Measurements from ENCODE around the gene DAGLA.
A peak's percentile ranks its signal among the peaks of the same experiment; 100 is the strongest.

Gene DAGLA

DNA sequence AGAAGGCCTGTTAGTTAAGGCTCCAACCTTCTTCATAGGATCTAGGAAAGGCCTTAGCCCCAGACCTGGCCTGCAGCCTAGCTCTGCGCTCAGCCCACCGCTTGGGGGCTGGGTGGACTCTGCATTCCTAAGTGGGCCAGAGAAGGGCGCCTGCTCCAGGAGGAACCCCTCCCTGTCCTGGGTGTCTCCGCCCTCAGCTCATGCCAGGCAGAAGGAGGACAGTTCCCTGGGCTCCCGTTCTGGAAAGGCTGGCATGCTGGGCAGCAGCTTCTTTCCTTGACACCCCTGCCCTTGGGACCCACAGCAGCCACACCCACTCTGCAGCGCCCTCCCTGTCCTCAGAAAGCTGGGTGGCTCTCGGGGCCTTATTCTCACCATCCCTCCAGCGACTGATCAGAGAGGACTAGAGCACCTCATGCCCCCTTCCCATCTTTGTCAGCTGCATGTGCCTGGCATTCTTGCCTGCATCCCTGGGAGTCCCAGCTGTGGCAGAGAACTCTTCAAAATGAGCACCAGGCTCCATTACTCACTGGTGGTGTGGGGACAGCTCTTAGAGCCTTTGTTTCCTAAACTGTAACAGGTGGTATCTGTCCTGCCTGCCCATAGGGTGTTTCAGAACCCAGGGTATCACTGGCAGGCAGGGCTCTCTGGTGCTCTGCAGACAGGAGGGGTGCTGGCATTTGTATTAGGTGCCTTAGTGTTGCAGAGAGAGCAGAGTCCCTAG is 51.9 kb downstream of the DAGLA start:
- DNase-seq: no peak

DNA sequence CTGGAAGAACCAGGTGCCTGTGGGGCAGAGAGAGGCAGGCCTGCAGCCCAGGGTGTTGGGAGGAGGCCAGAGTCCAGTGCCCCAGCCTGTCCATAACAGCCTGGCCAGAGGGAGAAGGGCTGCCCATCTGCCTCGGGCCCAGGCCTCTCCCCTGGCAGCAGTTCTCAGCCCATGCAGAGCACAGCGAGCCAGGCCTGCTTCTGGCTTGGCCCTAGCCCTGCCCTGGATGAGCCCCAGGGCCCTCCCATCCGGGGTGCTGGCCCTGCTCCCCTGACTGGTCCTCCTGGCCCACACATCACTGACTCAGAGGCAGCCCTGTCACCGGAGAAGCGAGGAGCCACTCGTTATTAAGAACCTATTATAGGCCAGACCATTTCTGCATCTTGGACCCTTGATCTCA is 52.5 kb downstream of the DAGLA start:
- DNase-seq: no peak

DNA sequence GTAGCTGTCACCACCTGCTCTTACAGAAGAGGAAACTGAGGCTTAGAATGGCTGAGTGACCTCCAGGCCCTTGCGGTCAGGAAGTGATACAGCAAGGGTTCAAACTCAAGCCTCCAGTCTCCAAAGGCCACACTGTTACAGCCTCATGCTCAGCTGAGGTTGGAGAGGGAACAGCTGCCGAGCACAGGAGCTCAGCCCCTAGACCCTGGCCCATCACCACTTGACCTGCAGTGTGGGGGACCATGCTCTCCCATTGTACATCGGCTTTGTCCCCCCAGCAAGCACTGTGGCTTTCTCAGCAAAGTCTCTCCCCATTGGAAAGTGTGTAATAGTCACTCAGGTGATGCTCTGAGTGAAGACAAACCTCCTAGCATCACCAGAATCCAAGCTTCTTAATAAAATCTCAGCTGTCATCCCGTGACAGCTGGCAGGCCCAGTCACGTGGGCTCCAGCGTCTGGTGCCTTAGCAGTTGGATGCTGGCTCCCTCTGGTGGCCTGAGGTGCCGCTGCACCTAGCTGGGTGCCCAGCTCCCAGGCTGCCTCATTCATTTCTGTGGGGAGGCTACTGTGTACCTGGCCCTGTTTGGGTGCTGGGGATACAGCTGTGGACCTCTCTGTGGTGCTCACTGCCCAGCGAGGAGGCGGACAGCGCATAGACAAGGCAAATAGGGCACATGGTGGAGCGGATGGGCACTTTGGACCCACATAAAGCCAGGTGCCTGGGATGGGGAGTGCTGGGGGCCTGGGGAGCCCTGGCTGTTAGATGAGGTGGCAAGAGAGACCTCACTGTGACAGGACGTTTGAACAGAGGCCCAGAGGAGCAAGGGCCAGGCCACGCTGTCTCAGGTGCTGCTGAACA is 53.2 kb downstream of the DAGLA start:
- DNase-seq: peak; percentile 52

DNA sequence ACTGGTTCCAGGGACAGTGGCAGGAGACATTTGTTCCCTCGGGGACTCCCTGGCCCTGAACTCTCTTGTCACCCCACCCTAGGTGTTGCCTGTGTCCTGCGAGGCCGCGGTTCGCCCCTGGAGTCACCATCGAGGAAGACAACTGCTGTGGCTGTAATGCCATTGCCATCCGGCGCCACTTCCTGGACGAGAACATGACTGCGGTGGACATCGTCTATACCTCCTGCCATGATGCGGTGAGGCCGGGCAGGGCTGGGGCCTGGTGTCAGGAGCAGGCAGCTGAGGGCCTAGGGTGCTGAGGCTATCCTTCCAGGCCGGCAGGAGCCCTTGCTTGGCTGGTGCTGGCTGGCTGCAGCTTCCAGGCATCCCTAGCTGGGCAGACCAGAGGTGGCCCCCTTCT is 54.6 kb downstream of the DAGLA start:
- DNase-seq: no peak

DNA sequence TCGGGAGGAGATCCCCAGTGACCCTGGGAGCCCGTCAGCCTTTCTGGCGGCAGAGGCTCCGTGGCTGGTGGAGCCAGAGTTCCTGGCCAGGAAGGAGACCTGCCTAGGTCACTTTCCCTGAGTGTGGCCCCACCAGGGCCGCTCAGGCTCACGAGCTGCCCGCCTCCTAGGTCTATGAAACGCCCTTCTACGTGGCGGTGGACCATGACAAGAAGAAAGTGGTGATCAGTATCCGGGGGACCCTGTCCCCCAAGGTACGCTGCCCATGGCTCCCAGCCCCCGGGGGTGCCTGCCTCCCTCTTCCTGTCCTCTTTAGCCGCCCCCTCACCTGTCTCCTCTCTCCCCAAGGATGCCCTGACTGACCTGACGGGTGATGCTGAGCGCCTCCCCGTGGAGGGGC is 55.2 kb downstream of the DAGLA start:
- DNase-seq: no peak

DNA sequence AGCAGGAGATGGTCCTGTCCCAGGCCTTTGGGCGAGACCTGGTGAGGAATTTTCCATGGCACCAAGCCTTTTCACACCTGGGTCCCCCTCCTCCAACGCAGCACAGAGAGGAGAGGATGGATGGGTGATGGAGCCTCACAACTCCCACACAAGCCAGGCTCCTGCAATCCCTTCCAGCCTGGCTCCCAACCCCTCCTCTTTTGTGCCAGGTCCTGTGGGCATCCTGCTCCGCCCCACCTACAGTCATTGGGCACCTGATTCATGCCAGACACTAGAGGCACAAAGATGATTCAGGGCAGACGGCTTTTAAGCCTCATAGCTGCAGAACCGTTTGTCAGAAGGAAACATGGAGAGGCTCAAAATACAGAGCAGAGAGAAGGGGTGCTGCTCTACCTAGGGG is 56.1 kb downstream of the DAGLA start:
- no peak for DNase-seq

DNA sequence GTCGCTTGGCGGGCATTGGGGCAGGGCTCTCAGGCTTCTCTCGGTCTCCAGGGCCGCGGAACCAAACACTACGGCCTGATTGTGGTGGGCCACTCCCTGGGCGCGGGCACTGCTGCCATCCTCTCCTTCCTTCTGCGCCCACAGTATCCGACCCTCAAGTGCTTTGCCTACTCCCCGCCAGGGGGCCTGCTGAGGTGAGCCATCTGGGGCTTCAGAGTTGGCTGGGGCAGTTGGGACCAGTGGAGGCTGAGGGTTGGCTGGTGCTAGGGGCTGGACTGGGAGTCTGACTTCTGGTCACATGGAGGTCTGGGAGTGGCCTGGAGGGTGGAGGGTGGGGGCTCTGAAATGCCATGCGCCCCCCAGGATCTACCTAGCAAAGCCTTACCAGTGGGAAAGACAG is 56.9 kb downstream of the DAGLA start:
- DNase-seq: no peak

DNA sequence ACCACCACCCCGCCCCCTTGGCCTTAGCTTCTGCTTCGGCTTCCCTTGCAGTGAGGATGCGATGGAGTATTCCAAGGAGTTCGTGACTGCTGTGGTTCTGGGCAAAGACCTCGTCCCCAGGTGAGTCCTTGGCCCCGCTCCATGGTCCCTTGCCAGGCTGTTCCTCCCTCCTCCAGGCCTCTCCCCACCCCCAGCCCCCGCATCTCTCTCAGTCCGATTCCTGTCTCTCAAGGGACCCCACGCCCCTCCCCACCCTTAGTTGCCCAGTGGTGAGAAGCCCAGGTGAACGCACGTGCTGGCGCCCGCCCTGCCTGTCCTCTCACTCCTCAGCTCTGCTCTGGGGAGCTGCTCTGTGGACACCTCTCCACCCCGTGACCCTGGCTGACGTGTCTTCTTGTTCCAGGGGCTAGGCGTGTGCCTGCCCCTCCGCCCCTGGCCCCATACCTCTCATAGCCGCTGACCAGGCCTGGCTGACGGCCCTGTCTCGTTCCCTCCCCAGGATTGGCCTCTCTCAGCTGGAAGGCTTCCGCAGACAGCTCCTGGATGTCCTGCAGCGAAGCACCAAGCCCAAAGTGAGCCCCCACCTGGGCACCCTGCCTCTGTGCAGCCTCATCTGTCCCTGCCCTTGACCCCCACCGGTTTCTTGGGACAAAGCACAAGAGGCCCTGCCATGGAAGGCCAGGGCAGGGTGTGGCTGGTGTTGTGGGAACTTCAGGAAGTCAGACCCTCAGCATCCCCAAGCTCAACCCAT is 57.6 kb downstream of the DAGLA start:
- no peak for DNase-seq

DNA sequence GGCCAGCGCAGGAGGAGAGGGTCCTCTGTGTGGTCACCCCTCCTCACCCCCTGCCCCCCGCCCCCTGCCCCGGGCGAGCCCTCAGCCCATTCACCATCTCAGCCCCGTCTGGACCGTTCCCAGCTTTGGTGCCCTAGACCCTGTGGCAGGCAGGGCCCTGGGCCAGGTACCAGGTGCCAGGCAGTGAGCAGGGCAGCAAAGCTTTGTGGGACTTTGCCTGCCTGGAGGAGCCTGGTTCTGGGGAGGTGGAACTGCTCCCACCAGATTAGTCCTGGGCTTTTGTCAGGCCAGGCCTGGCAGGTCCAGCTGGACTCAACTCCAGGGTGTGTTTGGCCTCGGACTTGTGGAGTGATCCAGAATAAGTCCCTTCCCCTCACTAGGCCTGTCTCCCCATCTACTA is 58.6 kb downstream of the DAGLA start:
- DNase-seq: no peak

DNA sequence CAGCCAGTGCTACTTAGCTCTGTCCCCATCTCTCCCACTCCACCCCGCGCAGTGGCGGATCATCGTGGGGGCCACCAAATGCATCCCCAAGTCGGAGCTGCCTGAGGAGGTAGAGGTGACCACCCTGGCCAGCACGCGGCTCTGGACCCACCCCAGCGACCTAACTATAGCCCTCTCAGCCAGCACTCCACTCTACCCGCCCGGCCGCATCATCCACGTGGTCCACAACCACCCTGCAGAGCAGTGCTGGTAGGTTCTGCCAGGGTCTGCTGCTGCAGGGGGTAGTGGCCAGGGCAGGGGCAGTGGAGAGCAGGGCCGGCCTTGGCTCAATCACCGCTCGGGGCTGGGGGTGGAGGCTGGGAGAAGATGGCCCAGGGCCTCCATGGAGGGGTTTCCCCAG is 59.2 kb downstream of the DAGLA start:
- DNase-seq: no peak

DNA sequence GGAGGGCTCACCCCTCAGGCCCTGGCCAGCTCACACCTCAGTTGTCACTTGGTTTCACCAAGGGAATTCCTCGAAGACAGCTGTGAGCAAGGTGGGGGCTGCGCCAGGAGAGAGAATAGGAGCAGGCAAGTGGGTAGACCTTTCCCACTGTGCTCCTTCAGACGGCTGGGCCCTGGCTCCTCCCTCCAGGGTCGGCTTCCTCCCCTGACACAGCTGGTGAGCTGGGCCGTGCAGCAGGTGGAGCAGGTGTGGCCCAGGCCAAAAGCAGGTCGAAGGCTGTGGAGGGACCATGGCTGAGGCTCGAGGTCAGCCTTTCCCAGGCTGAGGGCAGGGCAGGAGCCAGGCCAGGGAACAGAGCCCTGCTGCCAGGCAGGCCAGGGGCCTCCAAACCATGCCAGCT is 59.8 kb downstream of the DAGLA start:
- DNase-seq: no peak

DNA sequence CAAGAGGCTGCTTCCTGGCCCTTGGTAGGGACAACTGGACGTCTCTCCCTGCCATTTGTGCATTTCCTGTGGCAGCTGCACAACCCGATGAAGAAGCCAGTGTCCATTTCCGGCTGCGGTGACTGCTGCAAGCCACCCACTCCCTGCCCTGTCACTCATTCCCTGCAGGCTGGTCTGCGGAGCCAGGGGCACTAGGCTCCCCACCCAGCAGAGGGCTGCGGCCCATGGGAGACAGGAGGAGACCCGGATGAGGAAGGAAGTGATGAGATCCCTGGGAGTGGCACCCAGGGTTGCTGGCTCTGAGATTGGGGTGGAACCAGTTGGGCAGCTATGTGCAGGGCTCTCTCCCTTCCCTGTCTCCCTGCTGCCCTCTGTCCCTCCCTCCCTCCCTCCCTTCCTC is 62.2 kb downstream of the DAGLA start:
- DNase-seq: no peak

DNA sequence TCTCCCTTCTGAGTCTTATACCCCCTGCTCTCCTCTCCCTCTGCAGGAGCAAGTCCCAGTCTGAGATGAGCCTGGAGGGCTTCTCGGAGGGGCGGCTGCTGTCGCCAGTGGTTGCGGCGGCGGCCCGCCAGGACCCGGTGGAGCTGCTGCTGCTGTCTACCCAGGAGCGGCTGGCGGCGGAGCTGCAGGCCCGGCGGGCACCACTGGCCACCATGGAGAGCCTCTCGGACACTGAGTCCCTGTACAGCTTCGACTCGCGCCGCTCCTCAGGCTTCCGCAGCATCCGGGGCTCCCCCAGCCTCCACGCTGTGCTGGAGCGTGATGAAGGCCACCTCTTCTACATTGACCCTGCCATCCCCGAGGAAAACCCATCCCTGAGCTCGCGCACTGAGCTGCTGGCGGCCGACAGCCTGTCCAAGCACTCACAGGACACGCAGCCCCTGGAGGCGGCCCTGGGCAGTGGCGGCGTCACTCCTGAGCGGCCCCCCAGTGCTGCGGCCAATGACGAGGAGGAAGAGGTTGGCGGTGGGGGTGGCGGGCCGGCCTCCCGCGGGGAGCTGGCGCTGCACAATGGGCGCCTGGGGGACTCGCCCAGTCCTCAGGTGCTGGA is 63.4 kb downstream of the DAGLA start:
- DNase-seq: no peak

DNA sequence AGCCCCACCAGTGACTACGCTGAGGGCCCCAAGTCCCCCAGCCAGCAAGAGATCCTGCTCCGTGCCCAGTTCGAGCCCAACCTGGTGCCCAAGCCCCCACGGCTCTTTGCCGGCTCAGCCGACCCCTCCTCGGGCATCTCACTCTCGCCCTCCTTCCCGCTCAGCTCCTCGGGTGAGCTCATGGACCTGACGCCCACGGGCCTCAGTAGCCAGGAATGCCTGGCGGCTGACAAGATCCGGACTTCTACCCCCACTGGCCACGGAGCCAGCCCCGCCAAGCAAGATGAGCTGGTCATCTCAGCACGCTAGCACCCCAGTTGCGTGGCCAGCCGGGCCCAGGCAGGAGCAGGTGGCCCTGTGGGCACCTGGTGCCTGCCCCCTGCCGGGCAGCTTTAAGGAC is 64.0 kb downstream of the DAGLA start:
- DNase-seq: no peak

DNA sequence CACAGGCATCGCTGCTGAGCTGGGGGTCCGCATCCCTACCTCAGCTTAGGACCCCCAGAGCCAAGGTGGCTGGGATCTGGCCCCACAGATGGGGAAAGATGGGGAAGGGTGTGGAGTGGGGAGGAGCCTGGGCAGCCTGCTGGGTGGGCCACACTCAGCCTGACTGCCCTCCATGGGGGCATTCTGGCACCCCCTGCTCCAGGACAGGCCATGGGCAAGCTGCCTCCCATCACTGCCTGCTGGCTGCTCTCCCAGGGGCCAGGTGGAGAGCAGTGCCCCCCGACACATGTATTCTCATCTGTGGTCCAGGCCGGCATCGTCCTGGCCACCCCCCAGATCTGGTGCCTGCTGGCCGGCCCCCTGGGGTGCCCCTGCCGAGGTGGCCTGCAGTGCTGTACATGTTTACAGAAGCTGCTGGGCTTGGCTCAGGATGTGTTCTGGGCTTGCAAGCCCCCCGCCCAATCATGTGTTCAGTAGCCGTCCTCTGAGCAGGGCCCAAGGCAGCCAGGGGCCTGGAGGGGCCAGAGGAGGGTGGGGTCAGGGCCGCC is 64.5 kb downstream of the DAGLA start:
- no peak for DNase-seq

DNA sequence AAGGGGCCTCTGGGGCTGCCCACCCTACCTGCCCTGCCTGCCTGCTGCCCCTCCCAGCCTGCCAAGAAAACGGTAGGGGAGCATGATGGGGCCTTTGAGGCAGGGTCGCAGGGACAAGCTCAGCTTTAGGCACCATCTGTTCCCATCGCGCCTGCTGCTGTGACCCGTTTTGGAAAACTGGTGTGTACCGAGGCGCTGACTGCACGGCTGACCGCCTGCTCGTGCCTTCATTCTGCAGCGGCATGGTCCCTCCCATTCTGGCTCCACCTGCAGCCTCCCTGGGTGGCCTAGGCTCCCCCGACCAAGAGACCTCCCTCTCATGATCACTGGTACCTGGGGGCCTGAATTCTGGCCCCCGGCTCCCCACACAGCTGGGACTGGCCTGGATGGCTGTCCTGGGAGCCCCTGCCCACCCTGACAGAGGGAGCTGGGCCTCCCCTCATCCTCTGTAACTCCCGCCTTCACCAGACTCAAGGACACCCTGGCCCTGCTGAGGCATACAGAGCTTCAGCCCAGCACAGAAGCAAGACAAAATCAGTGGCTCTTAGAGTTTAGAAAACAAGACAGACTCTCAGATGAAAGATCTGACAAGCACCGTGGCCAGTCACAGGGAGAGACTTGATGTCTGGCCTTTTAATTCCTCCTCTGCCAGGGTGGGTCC is 65.7 kb downstream of the DAGLA start:
- DNase-seq: no peak

DNA sequence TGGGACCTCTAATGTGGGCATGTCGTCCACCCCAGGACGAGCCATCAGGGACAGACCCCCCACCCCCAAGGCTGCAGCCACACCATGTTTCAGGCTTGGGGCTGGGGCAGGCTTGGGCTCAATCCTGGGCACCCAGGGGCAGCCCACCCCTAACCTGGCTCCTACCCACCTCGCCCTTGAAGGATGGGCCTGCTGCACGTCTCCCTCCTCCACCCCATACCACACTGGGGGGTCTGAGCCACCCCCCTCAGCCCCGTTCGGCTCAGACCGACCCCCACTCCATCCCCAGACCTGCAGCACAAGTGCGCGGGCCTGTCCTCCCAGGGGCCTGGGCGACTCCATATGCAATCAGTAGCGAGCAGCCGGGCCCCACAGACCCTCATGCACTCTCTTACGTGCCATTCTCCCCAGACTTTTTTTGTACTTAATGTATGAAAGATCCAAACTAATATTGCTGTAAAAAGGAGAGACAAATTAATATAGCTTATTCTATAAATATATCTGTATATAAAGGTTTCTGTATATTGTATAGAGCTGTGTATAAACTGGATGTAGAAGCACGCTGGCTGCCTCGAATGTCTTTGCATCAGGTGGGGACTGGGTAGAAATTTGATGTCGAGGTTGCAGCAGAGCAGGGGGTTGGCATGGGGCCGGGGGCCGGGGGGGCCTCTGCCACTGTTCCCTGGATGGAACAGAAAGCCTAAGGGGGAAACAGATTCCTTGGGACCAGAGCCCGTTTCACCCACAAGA is 66.4 kb downstream of the DAGLA start:
- DNase-seq: no peak

DNA sequence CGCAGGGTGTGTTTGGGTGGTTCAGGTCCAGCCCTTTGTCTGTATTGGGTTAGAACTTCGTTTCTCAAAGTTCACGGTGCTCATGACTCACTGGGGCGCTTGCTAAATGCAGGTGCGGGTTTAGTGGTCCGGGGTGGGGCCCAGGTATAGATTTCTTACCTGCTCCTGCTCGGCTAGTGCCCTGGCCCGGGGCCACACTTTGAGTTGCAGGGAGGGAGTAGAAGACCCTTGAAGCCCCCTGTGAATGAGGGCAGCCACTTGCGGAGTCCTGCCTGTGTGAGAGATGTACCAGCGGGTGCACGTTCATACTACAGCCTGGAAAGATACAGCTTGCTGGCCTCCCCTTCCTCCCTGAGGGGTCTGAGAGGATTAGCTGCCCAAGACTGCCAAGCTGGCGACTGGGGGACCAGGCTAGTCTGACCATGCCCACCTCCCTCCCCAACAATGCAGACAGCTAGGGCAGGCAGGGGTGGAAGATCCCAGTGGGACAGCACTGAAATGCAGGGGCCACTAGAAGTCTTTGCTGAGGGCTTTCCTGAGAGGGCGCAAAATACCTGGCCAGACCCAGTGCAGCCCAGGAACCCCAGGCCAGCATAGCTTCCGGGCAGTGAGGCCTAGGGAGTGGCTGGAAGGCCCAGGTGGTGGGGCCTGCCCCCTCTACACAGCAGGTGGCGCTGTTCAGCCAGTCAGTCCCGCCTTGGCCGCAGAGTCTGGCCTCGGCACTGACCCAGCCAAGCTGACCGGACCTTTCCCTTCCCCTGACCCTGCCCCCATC is 67.2 kb downstream of the DAGLA start:
- peak; percentile 21 for DNase-seq

DNA sequence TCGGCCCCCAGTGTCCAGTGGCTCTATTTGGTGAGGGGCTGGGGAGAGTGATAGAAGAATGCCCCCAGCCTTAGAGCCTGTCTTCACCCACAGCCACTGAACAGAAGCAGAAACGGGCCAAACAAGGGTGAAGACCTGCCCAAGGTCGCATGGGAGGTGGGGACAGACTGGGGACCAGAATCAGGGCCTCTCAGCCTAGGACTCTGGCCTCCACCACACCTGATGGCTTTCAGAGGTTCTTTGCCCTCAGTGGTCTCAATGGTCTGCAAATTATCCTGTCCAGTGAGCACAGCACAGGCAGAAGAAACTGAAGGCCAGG is 67.7 kb downstream of the DAGLA start:
- no peak for DNase-seq

DNA sequence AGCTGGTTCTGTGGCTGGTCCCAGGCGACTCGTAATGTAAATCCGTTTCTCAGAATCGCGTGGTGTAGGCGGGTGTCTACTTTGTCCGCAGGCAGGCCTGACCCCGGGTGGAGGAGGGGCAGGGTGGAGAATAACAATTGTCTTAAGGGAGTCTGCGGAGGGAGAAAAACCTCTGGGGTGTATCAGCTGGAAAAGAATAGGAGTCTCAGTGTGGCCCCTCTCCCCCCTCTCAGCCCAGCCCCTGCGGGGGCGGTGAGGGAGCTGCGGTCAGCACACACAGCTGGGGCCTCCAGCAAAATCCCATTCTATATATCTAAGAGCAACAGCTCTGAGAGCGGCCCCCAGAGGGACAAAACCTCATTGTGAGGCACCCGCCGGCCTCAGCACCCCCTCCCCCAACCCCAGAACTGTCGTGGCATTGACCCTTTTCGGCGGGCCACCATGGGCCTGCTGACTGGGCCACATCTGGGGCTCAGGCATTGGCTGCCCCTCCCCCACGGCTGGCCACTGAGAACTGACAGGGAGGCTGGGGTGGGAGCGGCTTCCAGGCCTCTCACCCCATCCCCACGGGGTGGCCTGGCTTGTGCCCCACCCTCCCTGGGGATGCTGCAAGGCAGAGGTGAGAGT is 69.5 kb downstream of the DAGLA start:
- DNase-seq: no peak

All from DMS153 (cell line).